NCI-H187 (cell line): Measurements from ENCODE around the gene WNT7B.

Experiments
- DNase-seq, 2 experiments: peaks; one replicate each; lab custom pipeline; 2025; lab: John Stamatoyannopoulos, UW

The WNT7B gene

DNA sequence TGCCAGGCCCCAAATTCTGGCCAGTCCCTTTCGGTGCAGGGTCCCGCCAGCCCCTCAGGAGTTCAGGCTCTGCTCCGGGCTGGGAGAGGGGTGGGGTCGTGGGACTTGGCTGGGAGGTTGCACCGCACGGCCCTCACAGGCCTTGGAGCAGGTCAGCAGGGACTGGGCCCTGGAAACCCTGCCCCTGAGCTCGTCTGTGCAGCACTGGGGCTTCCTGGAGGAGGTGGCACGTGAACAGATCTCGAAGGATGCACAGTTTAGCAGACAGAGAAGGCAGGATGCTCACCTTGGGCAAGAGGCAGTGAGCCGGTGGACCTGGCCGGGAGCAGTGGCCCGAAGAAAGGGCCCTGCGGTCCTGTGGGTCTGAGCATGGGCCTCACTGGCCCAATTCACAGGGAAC is 70.0 kb downstream of the WNT7B start:
- no peak for DNase-seq

- no peak for DNase-seq
These were observed 70.8 kb downstream of the WNT7B start for GRCh38 chr22:45905924-45906865.

DNA sequence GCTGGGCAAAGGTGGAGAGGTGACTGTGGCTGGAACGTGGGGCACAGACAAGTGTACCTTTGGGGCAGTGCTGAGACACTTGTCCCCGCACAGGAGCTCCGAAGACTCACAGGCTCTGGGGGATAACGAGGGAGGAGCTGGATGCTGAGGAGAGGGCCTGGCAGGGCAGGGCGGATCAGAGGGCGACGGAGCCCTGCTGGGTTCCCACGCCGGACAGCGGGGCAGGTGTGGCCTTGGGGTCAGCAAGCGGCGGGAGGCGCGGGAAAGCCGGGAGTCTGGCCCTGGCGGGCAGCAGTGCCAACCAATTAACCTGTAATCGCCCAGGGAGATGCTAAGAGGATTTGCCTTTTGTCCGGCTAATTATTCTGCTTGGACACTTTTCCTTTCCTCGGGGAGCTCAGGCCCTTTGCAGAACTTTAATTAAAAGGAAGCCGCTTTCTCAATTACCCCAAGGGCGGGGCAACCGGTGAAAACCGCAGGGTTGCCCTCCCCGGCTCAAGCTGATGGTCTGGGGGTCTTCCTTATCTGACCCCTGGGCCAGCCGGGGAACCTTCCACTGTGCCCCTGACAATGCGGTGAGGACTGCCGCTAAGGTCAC is 71.5 kb downstream of the WNT7B start:
- DNase-seq, result no peak

DNA sequence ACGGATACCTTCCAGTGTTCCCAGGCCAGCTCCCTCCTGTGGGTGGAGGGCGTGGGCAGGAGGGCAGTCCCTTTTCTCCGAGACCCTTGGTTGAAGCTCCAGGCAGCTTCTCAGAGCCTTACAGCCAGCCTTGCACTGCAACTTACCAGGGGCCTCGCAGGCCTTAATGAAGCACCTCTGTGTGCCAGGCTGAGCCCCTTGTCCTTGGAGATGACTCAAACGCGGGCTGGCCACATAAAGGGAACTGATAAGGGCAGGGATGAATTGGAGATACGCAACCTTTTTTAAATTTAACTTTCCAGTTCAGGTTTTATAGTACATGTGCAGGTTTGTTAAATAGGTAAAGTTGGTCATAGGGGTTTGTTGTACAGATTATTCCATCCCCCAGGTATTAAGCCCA is 72.7 kb downstream of the WNT7B start:
- no peak for DNase-seq

GRCh38 chr22:45903355-45904135 is 73.4 kb downstream of the WNT7B start:
- no peak for DNase-seq

DNA sequence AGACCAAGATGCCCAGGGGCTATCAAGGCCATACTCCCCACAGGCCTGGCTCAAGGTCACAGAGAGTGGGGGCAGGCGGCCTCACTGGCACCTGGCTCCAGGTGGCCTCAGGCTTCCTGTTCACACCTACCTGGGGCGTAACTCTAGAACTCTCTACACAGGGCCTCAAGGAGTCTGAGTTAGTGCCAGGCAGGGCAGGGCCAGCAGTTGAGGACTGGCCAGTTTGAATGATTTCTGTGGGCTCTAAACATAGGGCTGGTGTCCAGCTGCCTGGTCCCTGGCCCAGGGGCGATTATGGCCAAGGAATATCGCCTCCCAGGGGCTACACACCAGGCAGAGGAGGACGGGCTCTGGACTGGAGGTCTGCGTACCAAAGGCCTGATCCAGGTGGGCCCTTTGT is 79.2 kb downstream of the WNT7B start:
- DNase-seq, result no peak

GRCh38 chr22:45896964-45897538 is 79.9 kb downstream of the WNT7B start:
- DNase-seq, result no peak

GRCh38 chr22:45896153-45896951 is 80.6 kb downstream of the WNT7B start:
- no peak for DNase-seq

DNA sequence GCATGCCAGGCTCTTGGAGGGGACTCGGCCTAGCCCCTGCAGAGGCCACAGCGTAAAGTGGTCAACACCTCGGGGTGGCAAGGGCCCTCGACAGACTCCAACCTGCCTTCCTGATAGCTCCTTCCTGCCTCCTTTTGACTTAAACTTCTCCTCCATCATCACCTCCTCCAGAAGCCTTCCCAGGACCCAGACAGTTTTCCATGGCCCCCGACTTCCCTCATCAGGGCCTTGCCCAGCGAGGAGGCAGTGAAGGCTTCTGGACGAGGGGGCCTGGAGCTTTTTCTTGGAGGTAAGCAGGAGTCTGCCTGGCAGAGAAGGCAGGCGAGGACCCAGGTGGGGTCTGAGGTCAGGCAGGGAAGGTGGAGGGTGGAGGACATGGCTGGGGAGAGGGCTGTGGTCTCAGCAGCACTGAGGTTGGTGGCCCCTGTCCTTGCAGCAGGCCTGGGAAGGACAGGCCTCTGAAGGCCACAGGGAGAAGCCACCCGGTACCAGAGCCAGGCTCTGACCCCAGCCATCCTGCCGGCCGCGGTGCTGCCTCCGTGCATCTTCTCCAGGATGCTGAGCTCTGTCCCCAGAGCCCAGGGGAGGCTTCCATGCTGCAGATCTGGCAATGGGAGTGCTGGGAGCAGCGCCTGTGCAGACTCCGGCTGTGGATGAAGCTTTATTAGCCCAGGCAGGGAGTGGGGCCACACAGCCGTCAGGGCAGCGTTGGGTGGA is 81.4 kb downstream of the WNT7B start:
- DNase-seq, result no peak

DNA sequence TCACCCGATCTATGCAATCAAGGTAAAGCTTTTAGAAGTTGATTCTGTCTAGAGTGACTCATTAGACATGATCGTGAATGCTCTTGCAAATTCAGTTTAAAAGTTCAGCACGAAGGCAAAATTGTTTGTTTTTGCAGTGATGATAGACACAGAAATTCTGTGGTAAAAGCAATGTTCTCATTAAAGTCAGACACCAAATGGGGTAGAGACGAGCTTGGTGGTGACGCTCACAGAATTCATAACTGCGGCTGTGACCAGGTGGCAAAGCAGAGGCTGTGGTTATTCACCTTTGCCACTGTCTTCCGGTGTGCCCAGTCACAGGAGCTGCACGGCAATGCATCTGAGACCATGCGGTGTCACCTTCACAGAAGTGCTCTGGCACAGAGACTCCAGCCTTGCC is 83.4 kb downstream of the WNT7B start:
- DNase-seq, result no peak

- DNase-seq, result no peak
These were observed 84.1 kb downstream of the WNT7B start for GRCh38 chr22:45892681-45893461.

DNA sequence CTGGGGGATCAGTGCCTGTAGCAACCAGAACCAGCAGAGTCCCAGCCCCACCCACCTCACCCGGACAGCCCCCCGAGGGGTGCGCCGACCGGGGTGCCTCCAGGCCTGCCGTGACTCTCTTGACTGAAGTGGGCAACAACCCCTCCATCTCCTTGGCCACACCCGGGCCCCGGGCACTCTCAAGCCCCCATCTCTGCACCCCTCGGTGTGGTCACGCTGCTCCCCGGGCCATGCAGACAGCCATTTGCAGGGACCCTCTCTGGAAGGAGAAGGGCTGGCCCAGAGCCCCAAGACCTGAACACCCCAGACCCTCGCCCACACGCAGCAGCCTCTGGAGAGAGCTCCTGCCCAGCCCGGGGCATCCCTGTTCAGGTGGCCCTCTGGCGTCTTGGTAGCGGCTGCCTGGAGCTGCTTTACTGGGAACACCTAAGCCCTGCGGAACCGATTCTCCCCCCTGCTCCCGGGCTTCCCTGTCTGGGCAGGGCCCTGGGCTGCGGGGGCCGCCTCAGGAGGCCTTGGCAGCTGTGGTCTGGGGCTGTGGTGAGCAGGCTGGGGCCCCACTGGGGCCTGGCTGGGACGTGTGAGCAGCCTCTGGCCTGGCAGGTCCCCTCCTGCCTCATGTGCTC is 84.9 kb downstream of the WNT7B start:
- no peak for DNase-seq

GRCh38 chr22:45891471-45891995 is 85.4 kb downstream of the WNT7B start:
- no peak for DNase-seq

GRCh38 chr22:45891021-45891421 is 85.9 kb downstream of the WNT7B start:
- DNase-seq, result no peak

DNA sequence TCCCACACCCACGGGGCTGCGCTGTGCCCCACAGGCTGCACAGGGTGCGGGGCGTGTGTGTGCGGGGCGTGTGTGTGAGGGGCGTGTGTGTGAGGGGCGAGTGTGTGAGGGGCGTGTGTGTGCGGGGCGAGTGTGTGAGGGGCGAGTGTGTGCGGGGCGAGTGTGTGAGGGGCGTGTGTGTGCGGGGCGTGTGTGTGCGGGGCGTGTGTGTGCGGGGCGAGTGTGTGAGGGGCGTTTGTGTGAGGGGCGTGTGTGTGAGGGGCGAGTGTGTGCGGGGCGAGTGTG is 86.7 kb downstream of the WNT7B start:
- DNase-seq, result no peak

GRCh38 chr22:45889539-45890350 is 87.2 kb downstream of the WNT7B start:
- DNase-seq, result no peak

DNA sequence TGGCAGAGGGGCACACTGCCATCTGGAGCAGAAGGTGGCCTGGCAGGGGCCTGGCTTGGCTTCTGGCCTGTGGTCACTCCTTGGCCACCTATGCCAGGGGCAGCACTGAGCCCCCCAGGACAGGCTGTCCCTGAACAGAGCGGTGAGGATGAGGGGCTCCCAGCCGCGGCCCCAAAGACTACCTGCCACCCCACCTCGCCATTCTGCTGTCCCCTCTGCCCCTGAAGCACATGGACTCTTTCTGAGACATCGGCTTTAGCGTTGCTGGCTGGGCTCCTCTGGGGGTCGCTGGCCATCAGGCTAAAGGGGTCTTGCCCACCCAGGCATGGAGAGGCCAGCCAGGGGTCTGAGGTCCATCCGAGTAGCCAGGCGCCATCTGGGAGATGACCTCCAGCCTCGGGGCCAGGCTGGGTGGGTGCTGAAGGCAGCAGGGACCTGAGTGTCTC is 87.8 kb downstream of the WNT7B start:
- DNase-seq, result no peak

GRCh38 chr22:45888221-45889092 is 88.5 kb downstream of the WNT7B start:
- DNase-seq, result no peak
